Lower leg skin (tissue), 3 donors: ENCODE results near the gene KLK13.

Experiments used
- POLR2A ChIP-seq, 2 donors: fragments of 450-650 bp; IDR thresholded peaks; one replicate each; pipeline ENCODE4 v1.6.1; 2016 to 2017; ENCODE audit warnings: antibody characterized with exemption in 2 of 2, mild to moderate bottlenecking in 1 of 2, moderate library complexity in 1 of 2
- TF ChIP-seq, protein P1 (sequence below), 3 donors: fragments of 450-650 bp; IDR thresholded peaks; one replicate each; pipeline ENCODE4 v1.5.1; 2016; ENCODE audit warnings: antibody characterized with exemption in 3 of 3, mild to moderate bottlenecking in 3 of 3, moderate library complexity in 2 of 3

GRCh38 chr19:51063664-51064063 lies 1.2 kb downstream of the KLK13 start:
- TF ChIP-seq, protein P1, sequence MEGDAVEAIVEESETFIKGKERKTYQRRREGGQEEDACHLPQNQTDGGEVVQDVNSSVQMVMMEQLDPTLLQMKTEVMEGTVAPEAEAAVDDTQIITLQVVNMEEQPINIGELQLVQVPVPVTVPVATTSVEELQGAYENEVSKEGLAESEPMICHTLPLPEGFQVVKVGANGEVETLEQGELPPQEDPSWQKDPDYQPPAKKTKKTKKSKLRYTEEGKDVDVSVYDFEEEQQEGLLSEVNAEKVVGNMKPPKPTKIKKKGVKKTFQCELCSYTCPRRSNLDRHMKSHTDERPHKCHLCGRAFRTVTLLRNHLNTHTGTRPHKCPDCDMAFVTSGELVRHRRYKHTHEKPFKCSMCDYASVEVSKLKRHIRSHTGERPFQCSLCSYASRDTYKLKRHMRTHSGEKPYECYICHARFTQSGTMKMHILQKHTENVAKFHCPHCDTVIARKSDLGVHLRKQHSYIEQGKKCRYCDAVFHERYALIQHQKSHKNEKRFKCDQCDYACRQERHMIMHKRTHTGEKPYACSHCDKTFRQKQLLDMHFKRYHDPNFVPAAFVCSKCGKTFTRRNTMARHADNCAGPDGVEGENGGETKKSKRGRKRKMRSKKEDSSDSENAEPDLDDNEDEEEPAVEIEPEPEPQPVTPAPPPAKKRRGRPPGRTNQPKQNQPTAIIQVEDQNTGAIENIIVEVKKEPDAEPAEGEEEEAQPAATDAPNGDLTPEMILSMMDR (IDR thresholded peaks at IDR 0.05) = no peak
- TF ChIP-seq POLR2A (IDR thresholded peaks at IDR 0.05) = no peak
